ENCODE data around the gene WFDC5.

Gene WFDC5

GRCh38 chr20:45109634-45110033 lies 5.3 kb downstream of the WFDC5 start:
- Histone ChIP-seq H3K4me1 (ENCODE audit: control insufficient read depth, insufficient read depth, low read length) (no peaks in the 10 kb centered on the region), H3K9me3 (ENCODE audit: control insufficient read depth, insufficient read depth, low read depth, low read length) (no peaks in the 10 kb centered on the region), H3K36me3 (ENCODE audit: control insufficient read depth in 2 of 2, insufficient read depth in 1 of 2, low read length in 2 of 2) (no peaks in the 10 kb centered on the region), H3K4me3 (ENCODE audit: low read depth, low read length) (no peak overlapping the region), H3K27ac (ENCODE audit: extremely low read depth, low read depth, low read length) (no peak overlapping the region)
- TF ChIP-seq PRDM6 (tag by site-specific recombination; IDR thresholded peaks at IDR 0.05) (no peak), ZNF600 (tag by site-specific recombination; IDR thresholded peaks at IDR 0.05) (no peak), ZNF239 (tag by site-specific recombination; IDR thresholded peaks at IDR 0.05) (no peak), SP2 (tag by site-specific recombination; IDR thresholded peaks at IDR 0.05) (no peak), ZNF473 (tag by site-specific recombination; IDR thresholded peaks at IDR 0.05) (no peak)
- TF ChIP-seq, protein P1, sequence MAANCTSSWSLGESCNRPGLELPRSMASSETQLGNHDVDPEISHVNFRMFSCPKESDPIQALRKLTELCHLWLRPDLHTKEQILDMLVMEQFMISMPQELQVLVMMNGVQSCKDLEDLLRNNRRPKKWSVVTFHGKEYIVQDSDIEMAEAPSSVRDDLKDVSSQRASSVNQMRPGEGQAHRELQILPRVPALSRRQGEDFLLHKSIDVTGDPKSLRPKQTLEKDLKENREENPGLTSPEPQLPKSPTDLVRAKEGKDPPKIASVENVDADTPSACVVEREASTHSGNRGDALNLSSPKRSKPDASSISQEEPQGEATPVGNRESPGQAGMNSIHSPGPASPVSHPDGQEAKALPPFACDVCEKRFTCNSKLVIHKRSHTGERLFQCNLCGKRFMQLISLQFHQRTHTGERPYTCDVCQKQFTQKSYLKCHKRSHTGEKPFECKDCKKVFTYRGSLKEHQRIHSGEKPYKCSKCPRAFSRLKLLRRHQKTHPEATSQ (tag by site-specific recombination; IDR thresholded peaks at IDR 0.05) = no peak
- TF ChIP-seq, protein P2, sequence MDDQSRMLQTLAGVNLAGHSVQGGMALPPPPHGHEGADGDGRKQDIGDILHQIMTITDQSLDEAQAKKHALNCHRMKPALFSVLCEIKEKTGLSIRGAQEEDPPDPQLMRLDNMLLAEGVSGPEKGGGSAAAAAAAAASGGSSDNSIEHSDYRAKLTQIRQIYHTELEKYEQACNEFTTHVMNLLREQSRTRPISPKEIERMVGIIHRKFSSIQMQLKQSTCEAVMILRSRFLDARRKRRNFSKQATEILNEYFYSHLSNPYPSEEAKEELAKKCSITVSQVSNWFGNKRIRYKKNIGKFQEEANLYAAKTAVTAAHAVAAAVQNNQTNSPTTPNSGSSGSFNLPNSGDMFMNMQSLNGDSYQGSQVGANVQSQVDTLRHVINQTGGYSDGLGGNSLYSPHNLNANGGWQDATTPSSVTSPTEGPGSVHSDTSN (CRISPR knock-in tag; IDR thresholded peaks at IDR 0.05) = no peak
- POLR2A ChIA-PET = no interaction called here
- CTCF ChIA-PET = interaction anchor here (0.8 to 6.3 kb wide), 5 partner anchors 10 to 363 kb away, joined by 3 to 44 read pairs (median 5); no protein-coding TSS in a partner anchor

DNA sequence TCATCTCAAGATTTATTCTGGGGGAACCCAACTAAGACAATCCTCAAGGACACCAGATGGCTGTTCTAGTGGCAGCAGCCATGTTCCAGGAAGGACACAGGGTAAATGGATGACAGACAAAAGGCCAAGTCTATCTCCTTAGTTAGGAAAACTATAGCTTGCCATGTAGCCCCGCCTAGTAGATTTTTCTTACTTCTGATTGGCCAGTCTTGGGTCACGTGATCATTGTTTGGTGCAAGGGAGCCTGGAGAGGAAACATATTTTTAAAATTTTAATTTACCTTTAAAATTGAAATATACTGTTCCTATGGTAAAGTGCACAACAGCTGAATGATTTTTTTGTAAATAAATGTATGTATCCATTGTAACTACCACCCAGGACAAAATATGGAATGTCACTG lies 9.7 kb downstream of the WFDC5 start:
- POLR2A ChIA-PET = no interaction called here
- no peaks in the 10 kb centered on the region for H3K36me3 ChIP-seq (ENCODE audit: control insufficient read depth in 2 of 2, insufficient read depth in 1 of 2, low read length in 2 of 2)
- H3K9me3 ChIP-seq (ENCODE audit: control insufficient read depth, insufficient read depth, low read depth, low read length) = no peaks in the 10 kb centered on the region
- CTCF ChIA-PET = interaction anchor here (0.6 to 4.1 kb wide), 6 partner anchors 9 to 186 kb away, joined by 3 to 14 read pairs (median 9); no protein-coding TSS in a partner anchor
- no peaks in the 10 kb centered on the region for H3K4me1 ChIP-seq (ENCODE audit: control insufficient read depth, insufficient read depth, low read length)
- TF ChIP-seq GLI2 (tag by site-specific recombination; IDR thresholded peaks at IDR 0.05; ENCODE audit: borderline replicate concordance, low read depth) (no peak), SETDB1 (IDR thresholded peaks at IDR 0.05; ENCODE audit: insufficient read length, low read length) (no peak), ZNF529 (tag by site-specific recombination; IDR thresholded peaks at IDR 0.05; ENCODE audit: insufficient replicate concordance) (no peak), ZNF335 (tag by site-specific recombination; conservative IDR thresholded peaks at IDR 0.05) (no peak), ZFP41 (tag by site-specific recombination; IDR thresholded peaks at IDR 0.05; ENCODE audit: borderline replicate concordance) (no peak)
- H3K27ac ChIP-seq (ENCODE audit: extremely low read depth, low read depth, low read length) = no peak overlapping the region
- H3K4me3 ChIP-seq (ENCODE audit: low read depth, low read length) = no peak overlapping the region

GRCh38 chr20:45104786-45105185 lies 10.2 kb downstream of the WFDC5 start:
- ChIA-PET POLR2A (no interaction called here), CTCF (interaction anchor here (0.9 to 4.1 kb wide), 5 partner anchors 9 to 186 kb away, joined by 3 to 14 read pairs (median 7); no protein-coding TSS in a partner anchor)
- Histone ChIP-seq H3K4me1 (ENCODE audit: control insufficient read depth, insufficient read depth, low read length) (no peaks in the 10 kb centered on the region), H3K27ac (ENCODE audit: extremely low read depth, low read depth, low read length) (no peak overlapping the region), H3K36me3 (ENCODE audit: control insufficient read depth in 2 of 2, insufficient read depth in 1 of 2, low read length in 2 of 2) (no peaks in the 10 kb centered on the region), H3K4me3 (ENCODE audit: low read depth, low read length) (no peak overlapping the region), H3K9me3 (ENCODE audit: control insufficient read depth, insufficient read depth, low read depth, low read length) (no peaks in the 10 kb centered on the region)
- TF ChIP-seq ZNF529 (tag by site-specific recombination; IDR thresholded peaks at IDR 0.05; ENCODE audit: insufficient replicate concordance) (no peak), ZNF23 (tag by site-specific recombination; IDR thresholded peaks at IDR 0.05; ENCODE audit: borderline replicate concordance) (no peak), HOXD13 (CRISPR knock-in tag; IDR thresholded peaks at IDR 0.05; ENCODE audit: borderline replicate concordance) (no peak), REST (tag by site-specific recombination; IDR thresholded peaks at IDR 0.05) (no peak), PRDM10 (tag by site-specific recombination; IDR thresholded peaks at IDR 0.05) (no peak), ZNF830 (tag by site-specific recombination; IDR thresholded peaks at IDR 0.05; ENCODE audit: low read depth) (no peak), ZNF670 (tag by site-specific recombination; IDR thresholded peaks at IDR 0.05; ENCODE audit: low read depth) (no peak), ZNF548 (tag by site-specific recombination; IDR thresholded peaks at IDR 0.05) (no peak), ZBTB8A (tag by site-specific recombination; IDR thresholded peaks at IDR 0.05) (no peak)
